HG03060 (cell line): ENCODE data around the gene ZNF268.
"Not testable (repeated sequence)": the region's sequence is repeated elsewhere in the genome, so short reads cannot be mapped to it uniquely, and the experiment has no call there.

ENCODE experiments used
- ATAC-seq: cut with Tn5 transposase; IDR thresholded peaks from one replicate; pipeline ENCODE4 v1.9.1; 2021; ENCODE audit warnings: low read depth, moderate number of reproducible peaks; ENCODE audit not compliant: unreplicated experiment

The ZNF268 gene

GRCh38 chr12:133226690-133227089, 45.4 kb downstream of the ZNF268 start:
- no peak for ATAC-seq

GRCh38 chr12:133227281-133227852, 46.1 kb downstream of the ZNF268 start:
- no peak for ATAC-seq

- no peak for ATAC-seq
Measured at GRCh38 chr12:133231001-133231400, 49.7 kb downstream of the ZNF268 start.

GRCh38 chr12:133233006-133233405, 51.7 kb downstream of the ZNF268 start:
- ATAC-seq = no peak

- ATAC-seq = no peak
Measured at GRCh38 chr12:133233993-133234564, 52.8 kb downstream of the ZNF268 start.

- ATAC-seq = no peak
Measured at GRCh38 chr12:133234971-133235370, 53.7 kb downstream of the ZNF268 start.

GRCh38 chr12:133235401-133236112, 54.3 kb downstream of the ZNF268 start, which contains the start of gene ANHX:
Gene ANHX, minus strand, starts transcription at chr12:133235877. Its CDS starts 1,521 bp downstream, at chr12:133234356.
- no peak for ATAC-seq

GRCh38 chr12:133236144-133236543, 54.8 kb downstream of the ZNF268 start:
- no peak for ATAC-seq

GRCh38 chr12:133236556-133236955, 55.3 kb downstream of the ZNF268 start:
- ATAC-seq = no peak

GRCh38 chr12:133251732-133252131, 70.4 kb downstream of the ZNF268 start:
- ATAC-seq = no peak

GRCh38 chr12:133255833-133256232, 74.5 kb downstream of the ZNF268 start:
- ATAC-seq = not testable (repeated sequence)

GRCh38 chr12:133256321-133256720, 75.0 kb downstream of the ZNF268 start:
- no peak for ATAC-seq

- no peak for ATAC-seq
Measured at GRCh38 chr12:133264173-133264572, 82.9 kb downstream of the ZNF268 start.
